ENCODE results near the gene SNX9.

- no peak for TF ChIP-seq CTCF (IDR thresholded peaks at IDR 0.05)
- TF ChIP-seq POLR2A (IDR thresholded peaks at IDR 0.05) = no peak
- no peak for TF ChIP-seq EP300 (IDR thresholded peaks at IDR 0.05)
Measured at GRCh38 chr6:157896932-157897331, 73.9 kb downstream of the SNX9 start.
